Endothelial cell of umbilical vein (primary cell): ENCODE data around the gene SGK1. TPM values are rescaled to one million over a fixed set of nuclear protein-coding genes. Genes with fewer than 3 reads are reported as not detected.

Experiments
- BruUV-seq: library from RNA; stranded (reverse); fragments of 400-500 nt; replicated peaks from 2 replicates; lab custom pipeline; 2021; lab: Mats Ljungman, UMichigan
- CTCF ChIA-PET: fragments of 300-600, 350-600 bp; sonication (Branson Sonifier 250); formaldehyde crosslinking; loops from one replicate; lab custom pipeline; 2021; ENCODE audit warnings: antibody characterized with exemption, inconsistent platforms; lab: Charles Lee
- POLR2A ChIA-PET: fragments of 300-600, 350-600 bp; sonication (Branson Sonifier 250); formaldehyde crosslinking; loops from one replicate; lab custom pipeline; 2021; ENCODE audit warnings: antibody characterized with exemption, inconsistent platforms; lab: Charles Lee
- DNase-seq: peaks from one replicate; pipeline ENCODE4 v3.0.0-alpha.2; 2011; ENCODE audit warnings: low read depth, low spot score
- FAIRE-seq: peaks from 2 replicates; lab custom pipeline; 2011; peaks lifted over from hg19 to GRCh38; lab: Jason Lieb, UNC
- H2AFZ ChIP-seq: 2 replicates; pipeline ENCODE4 v1.6.0; 2012; ENCODE audit warnings: low read depth, low read length, control low read depth, inconsistent platforms
- H3K27ac ChIP-seq: 2 replicates; pipeline ENCODE4 v1.5.1; 2011; ENCODE audit warnings: low read depth, mild to moderate bottlenecking, control low read depth, low read length, moderate library complexity; ENCODE audit not compliant: insufficient read depth
- H3K27me3 ChIP-seq, 2 experiments: 2 replicates each; pipeline versions ENCODE4 v1.6.0 to v1.6.1; 2011; ENCODE audit warnings: low read length in 2 of 2, mixed read lengths in 1 of 2; ENCODE audit not compliant: control insufficient read depth in 2 of 2, insufficient read depth in 2 of 2
- H3K36me3 ChIP-seq, 2 experiments: 2 replicates in 1 of 2; 3 replicates in 1 of 2; pipeline ENCODE4 v1.5.1; 2011; ENCODE audit warnings: low read length in 2 of 2, mild to moderate bottlenecking in 1 of 2, moderate library complexity in 1 of 2; ENCODE audit not compliant: control insufficient read depth in 2 of 2, insufficient read depth in 2 of 2; ENCODE audit errors: extremely low read depth in 1 of 2
- H3K4me1 ChIP-seq: 3 replicates; pipeline ENCODE4 v1.5.1; 2011; ENCODE audit warnings: mild to moderate bottlenecking, low read length; ENCODE audit not compliant: control insufficient read depth, insufficient read depth; ENCODE audit errors: extremely low read depth
- H3K4me2 ChIP-seq: 2 replicates; pipeline ENCODE4 v1.6.1; 2011; ENCODE audit warnings: low read length, control low read depth, mixed read lengths; ENCODE audit not compliant: insufficient read depth
- H3K4me3 ChIP-seq, 3 experiments: fragments of 200-600 bp in 1 of 3; sonication (generic), shearing (Covaris generic) in 1 of 3; replicated peaks in 1 of 3; 2 replicates each; pipeline ENCODE4 v1.5.1; 2011 to 2016; ENCODE audit warnings: control low read depth in 3 of 3, low read length in 3 of 3, mild to moderate bottlenecking in 2 of 3, inconsistent platforms in 1 of 3, low read depth in 1 of 3, moderate library complexity in 1 of 3; ENCODE audit not compliant: insufficient read depth in 1 of 3
- H3K79me2 ChIP-seq: 2 replicates; pipeline ENCODE4 v1.6.0; 2012; ENCODE audit warnings: low read length, inconsistent platforms; ENCODE audit not compliant: control insufficient read depth, insufficient read depth
- H3K9ac ChIP-seq: replicated peaks from 2 replicates; pipeline ENCODE3; 2011; ENCODE audit warnings: low read length, control low read depth; ENCODE audit not compliant: insufficient read depth; ENCODE audit errors: extremely low read depth
- H3K9me1 ChIP-seq: replicated peaks from 3 replicates; pipeline ENCODE4 v1.6.0; 2011; ENCODE audit warnings: mild to moderate bottlenecking, low read length; ENCODE audit not compliant: control insufficient read depth, insufficient read depth; ENCODE audit errors: extremely low read depth
- H3K9me3 ChIP-seq: replicated peaks from 2 replicates; pipeline ENCODE4 v1.5.1; 2012; ENCODE audit warnings: low read length, inconsistent platforms; ENCODE audit not compliant: control insufficient read depth, insufficient read depth
- H4K20me1 ChIP-seq: replicated peaks from 2 replicates; pipeline ENCODE3; 2011; ENCODE audit warnings: mild to moderate bottlenecking, low read length; ENCODE audit not compliant: control insufficient read depth, insufficient read depth; ENCODE audit errors: extremely low read depth
- EZH2 ChIP-seq: IDR thresholded peaks from 2 replicates; pipeline ENCODE4 v1.6.1; 2012; ENCODE audit warnings: borderline replicate concordance, low read depth, mild to moderate bottlenecking, moderate library complexity, low read length, inconsistent platforms; ENCODE audit not compliant: severe bottlenecking
- FOS ChIP-seq: IDR thresholded peaks from 2 replicates; pipeline ENCODE4 v1.6.1; 2011; ENCODE audit warnings: mild to moderate bottlenecking, low read length, moderate library complexity, borderline replicate concordance; ENCODE audit not compliant: insufficient read depth
- GATA2 ChIP-seq: IDR thresholded peaks from 2 replicates; pipeline ENCODE4 v1.7.0; 2011; ENCODE audit warnings: low read depth, mild to moderate bottlenecking, moderate library complexity, mixed read lengths, low read length; ENCODE audit not compliant: insufficient read length, insufficient read depth
- JUN ChIP-seq: IDR thresholded peaks from 2 replicates; pipeline ENCODE4 v1.6.1; 2011; ENCODE audit warnings: borderline replicate concordance, low read depth; ENCODE audit not compliant: insufficient read length, insufficient read depth
- MAX ChIP-seq: IDR thresholded peaks from 2 replicates; pipeline ENCODE4 v1.6.1; 2011; ENCODE audit not compliant: insufficient read depth, insufficient read length
- MYC ChIP-seq: IDR thresholded peaks from one replicate; pipeline ENCODE4 v1.6.1; 2011; ENCODE audit warnings: mild to moderate bottlenecking, low read depth, low read length
- POLR2A ChIP-seq: IDR thresholded peaks from 2 replicates; pipeline ENCODE4 v1.6.1; 2012; ENCODE audit warnings: low read depth, mild to moderate bottlenecking, control low read depth, low read length
- POLR2AphosphoS5 ChIP-seq: IDR thresholded peaks from 2 replicates; pipeline ENCODE4 v1.6.1; 2012; ENCODE audit warnings: low read depth, mild to moderate bottlenecking, control low read depth, low read length, moderate library complexity; ENCODE audit not compliant: insufficient read depth
- dilution Hi-C: fragments of 300-500 bp; cut with MboI; formaldehyde crosslinking; loops from one replicate; pipeline ENCODE4 v1.15.0; 2019; ENCODE audit warnings: low sequenced_read_pairs; ENCODE audit not compliant: extremely low pct_ligation_motif_present
- intact Hi-C: fragments of 100-400 bp; cut with micrococcal nuclease; formaldehyde crosslinking; loops from one replicate; pipeline ENCODE4 v1.10.0; 2022
- polyA plus RNA-seq, 4 experiments: library from polyadenylated mRNA; depleted of rRNA in 3 of 4; stranded (reverse) in 3 of 4; unstranded in 1 of 4; fragments of >200 nt; gene quantifications; 2 replicates each; pipeline versions ENCODE4 v1.2.1 to v1.2.3, GENCODE V29; 2011 to 2012; ENCODE audit warnings: missing spikeins in 1 of 4
- total RNA-seq: library from RNA; stranded (reverse); gene quantifications from 2 replicates; pipeline ENCODE4 v1.2.3, GENCODE V29; 2021
- TF ChIP-seq, protein P1 (sequence below), 2 donors: IDR thresholded peaks; 1 replicate in 1 of 2; 2 replicates in 1 of 2; pipeline ENCODE4 v1.5.1; 2011; ENCODE audit warnings: low read length in 2 of 2, mild to moderate bottlenecking in 2 of 2, moderate library complexity in 2 of 2, control low read depth in 1 of 2, inconsistent platforms in 1 of 2, low read depth in 1 of 2; ENCODE audit not compliant: insufficient read depth in 1 of 2; ENCODE audit errors: extremely low read depth in 1 of 2

The SGK1 gene
- total and polyA plus RNA-seq, 2 donors (not counting 3 experiments of a cell fraction or from before 2014, with no cell fraction given): 121 to 128 TPM

DNA sequence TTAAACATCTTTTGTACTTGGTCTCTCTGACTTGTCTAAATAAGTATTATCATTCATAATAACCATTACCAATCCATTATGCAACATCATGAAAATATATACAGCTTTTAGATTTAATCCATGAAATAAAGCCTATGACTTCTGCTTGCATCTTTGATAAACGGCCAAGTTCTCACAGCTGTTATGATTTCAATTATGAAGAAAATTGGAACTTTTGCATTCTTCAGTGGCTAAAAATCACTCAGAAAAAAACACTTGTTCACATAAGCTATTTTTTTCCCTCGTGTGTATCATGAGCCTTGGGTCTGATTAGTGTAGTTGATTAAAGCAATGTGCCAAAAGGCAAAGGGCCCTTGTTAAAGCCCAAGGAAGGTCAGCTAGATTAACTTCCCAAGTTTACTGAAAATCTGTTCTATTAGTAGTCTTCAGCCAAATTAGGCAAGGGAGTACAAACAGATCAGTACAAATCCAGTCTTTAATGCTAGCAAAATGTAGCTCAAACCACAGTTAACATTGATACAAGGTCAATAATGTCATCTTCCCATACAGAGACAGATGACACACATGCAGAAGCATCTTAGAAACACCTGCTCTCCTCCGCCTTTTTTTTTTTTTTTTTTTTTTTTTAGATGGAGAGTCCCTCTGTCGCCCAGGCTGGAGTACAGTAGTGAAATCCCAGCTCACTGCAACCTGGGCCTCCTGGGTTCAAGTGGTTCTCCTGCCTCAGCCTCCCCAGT lies 69.9 kb downstream of the SGK1 start:
- intact Hi-C loops: no loop called here
- Histone ChIP-seq H3K27ac (no peak overlapping the region), H3K9ac (no peak overlapping the region), H3K9me1 (no peaks in the 10 kb centered on the region), H3K9me3 (no peaks in the 10 kb centered on the region), H3K4me3 (no peak overlapping the region), H3K79me2 (no peaks in the 10 kb centered on the region), H3K4me2 (no peak overlapping the region), H4K20me1 (no peaks in the 10 kb centered on the region), H3K4me1 (no peaks in the 10 kb centered on the region), H2AFZ (no peak overlapping the region), H3K27me3 (no peaks in the 10 kb centered on the region), H3K36me3 (no peaks in the 10 kb centered on the region)
- FAIRE-seq (no peak), DNase-seq (no peak)
- dilution Hi-C loops: no loop called here
- BruUV-seq: no TSS peak
- TF ChIP-seq POLR2A: no peak
- TF ChIP-seq JUN: no peak
- TF ChIP-seq, protein P1, sequence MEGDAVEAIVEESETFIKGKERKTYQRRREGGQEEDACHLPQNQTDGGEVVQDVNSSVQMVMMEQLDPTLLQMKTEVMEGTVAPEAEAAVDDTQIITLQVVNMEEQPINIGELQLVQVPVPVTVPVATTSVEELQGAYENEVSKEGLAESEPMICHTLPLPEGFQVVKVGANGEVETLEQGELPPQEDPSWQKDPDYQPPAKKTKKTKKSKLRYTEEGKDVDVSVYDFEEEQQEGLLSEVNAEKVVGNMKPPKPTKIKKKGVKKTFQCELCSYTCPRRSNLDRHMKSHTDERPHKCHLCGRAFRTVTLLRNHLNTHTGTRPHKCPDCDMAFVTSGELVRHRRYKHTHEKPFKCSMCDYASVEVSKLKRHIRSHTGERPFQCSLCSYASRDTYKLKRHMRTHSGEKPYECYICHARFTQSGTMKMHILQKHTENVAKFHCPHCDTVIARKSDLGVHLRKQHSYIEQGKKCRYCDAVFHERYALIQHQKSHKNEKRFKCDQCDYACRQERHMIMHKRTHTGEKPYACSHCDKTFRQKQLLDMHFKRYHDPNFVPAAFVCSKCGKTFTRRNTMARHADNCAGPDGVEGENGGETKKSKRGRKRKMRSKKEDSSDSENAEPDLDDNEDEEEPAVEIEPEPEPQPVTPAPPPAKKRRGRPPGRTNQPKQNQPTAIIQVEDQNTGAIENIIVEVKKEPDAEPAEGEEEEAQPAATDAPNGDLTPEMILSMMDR (IDR thresholded peaks at IDR 0.05; ENCODE audit: extremely low read depth in 1 of 2, insufficient read depth in 1 of 2, low read depth in 1 of 2, low read length in 2 of 2): no peak
- TF ChIP-seq MAX: no peak
- TF ChIP-seq EZH2: no peak
- TF ChIP-seq POLR2AphosphoS5: no peak
- TF ChIP-seq MYC: no peak
- no peak for TF ChIP-seq GATA2
- TF ChIP-seq FOS: no peak
- POLR2A ChIA-PET: no interaction called here
- CTCF ChIA-PET: interaction anchor here (0.7 to 1.0 kb wide), 3 partner anchors 91 to 170 kb away, joined by 3 read pairs; no protein-coding TSS in a partner anchor
